B cell (primary cell): ENCODE results near the gene APBA2. TPM values are rescaled to one million over a fixed set of nuclear protein-coding genes. Genes with fewer than 3 reads are reported as not detected.

Source experiments
- ATAC-seq: fragments of 200-7000 bp; cut with Tn5 transposase; one replicate; pipeline ENCODE4 v1.10.0; 2021; ENCODE audit warnings: low read depth, mild to moderate bottlenecking, moderate number of reproducible peaks, moderate library complexity
- CTCF ChIA-PET: fragments of 350-600 bp; sonication (Branson Sonifier 250); formaldehyde crosslinking; loops from one replicate; lab custom pipeline; 2021; ENCODE audit warnings: antibody characterized with exemption, inconsistent platforms; lab: Charles Lee
- POLR2A ChIA-PET: fragments of 350-600 bp; sonication (Branson Sonifier 250); formaldehyde crosslinking; loops from one replicate; lab custom pipeline; 2021; ENCODE audit warnings: antibody characterized with exemption; lab: Charles Lee
- DNase-seq: peaks from one replicate; pipeline ENCODE4 v3.0.0; 2013
- H2AFZ ChIP-seq: 2 replicates; pipeline ENCODE4 v1.6.1; 2012; ENCODE audit warnings: mild to moderate bottlenecking, low read depth, low read length; ENCODE audit not compliant: insufficient read depth, poor library complexity, severe bottlenecking
- H3K27ac ChIP-seq, 2 donors: 1 replicate in 1 of 2; 2 replicates in 1 of 2; pipeline ENCODE4 v1.5.1; 2012 to 2013; ENCODE audit warnings: low read length in 2 of 2, mild to moderate bottlenecking in 2 of 2, moderate library complexity in 1 of 2
- H3K27me3 ChIP-seq, 4 experiments: fragments of 200-600 bp in 1 of 4; sonication (generic) in 1 of 4; replicated peaks in 1 of 4; 1 replicate in 2 of 4; 2 replicates in 2 of 4; pipeline versions ENCODE4 v1.6.1 to v1.7.0; 2013 to 2016; ENCODE audit warnings: low read length in 3 of 4, mild to moderate bottlenecking in 2 of 4, mixed read lengths in 1 of 4, moderate library complexity in 1 of 4; ENCODE audit not compliant: insufficient read depth in 4 of 4, control insufficient read depth in 3 of 4; ENCODE audit errors: control extremely low read depth in 1 of 4
- H3K36me3 ChIP-seq, 2 experiments: replicated peaks in 1 of 2; 1 replicate in 1 of 2; 2 replicates in 1 of 2; pipeline versions ENCODE4 v1.6.1 to v1.7.1; 2013; ENCODE audit warnings: low read length in 1 of 2; ENCODE audit not compliant: insufficient read depth in 2 of 2, control insufficient read depth in 1 of 2; ENCODE audit errors: control extremely low read depth in 1 of 2, extremely low read depth in 1 of 2
- H3K4me1 ChIP-seq, 2 donors: fragments of 200-600 bp in 1 of 2; sonication (generic) in 1 of 2; 1 replicate in 1 of 2; 2 replicates in 1 of 2; pipeline versions ENCODE4 v1.5.1 to v1.6.1; 2013 to 2017; ENCODE audit warnings: low read length in 2 of 2; ENCODE audit not compliant: control insufficient read depth in 2 of 2, insufficient read depth in 2 of 2
- H3K4me2 ChIP-seq: replicated peaks from 2 replicates; pipeline ENCODE3; 2012; ENCODE audit warnings: mild to moderate bottlenecking, low read depth, low read length; ENCODE audit not compliant: poor library complexity, severe bottlenecking
- H3K4me3 ChIP-seq, 5 experiments: fragments of 200-600 bp in 1 of 5; sonication (generic) in 1 of 5; 1 replicate in 3 of 5; 2 replicates in 2 of 5; pipeline versions ENCODE4 v1.5.1 to v1.7.0; 2011 to 2016; ENCODE audit warnings: low read length in 4 of 5, mild to moderate bottlenecking in 4 of 5, low read depth in 2 of 5, control low read depth in 1 of 5, moderate library complexity in 1 of 5; ENCODE audit not compliant: insufficient read depth in 1 of 5; ENCODE audit errors: control extremely low read depth in 1 of 5, extremely low read depth in 1 of 5
- H3K79me2 ChIP-seq: fragments of 200-600 bp; sonication (generic); one replicate; pipeline ENCODE4 v1.6.0; 2016; ENCODE audit warnings: low read length; ENCODE audit not compliant: control insufficient read depth, insufficient read depth
- H3K9ac ChIP-seq: fragments of 200-600 bp; sonication (generic); 2 replicates; pipeline ENCODE4 v1.6.1; 2017; ENCODE audit warnings: mild to moderate bottlenecking, low read length, moderate library complexity
- H3K9me3 ChIP-seq, 3 donors: one replicate each; pipeline versions ENCODE4 v1.6.1 to v1.7.1; 2013; ENCODE audit warnings: low read length in 2 of 3; ENCODE audit not compliant: control insufficient read depth in 2 of 3, insufficient read depth in 1 of 3; ENCODE audit errors: control extremely low read depth in 1 of 3
- H4K20me1 ChIP-seq: 2 replicates; pipeline ENCODE4 v1.6.0; 2012; ENCODE audit warnings: mild to moderate bottlenecking, low read length; ENCODE audit not compliant: insufficient read depth, control insufficient read depth, poor library complexity, severe bottlenecking
- H3K27ac Mint-ChIP-seq: one replicate; pipeline ENCODE4 v1.8.0; 2021; ENCODE audit warnings: mixed read lengths
- H3K27me3 Mint-ChIP-seq: one replicate; pipeline ENCODE4 v1.8.0; 2021; ENCODE audit warnings: mixed read lengths
- H3K4me1 Mint-ChIP-seq: one replicate; pipeline ENCODE4 v1.8.0; 2021; ENCODE audit warnings: mixed read lengths
- H3K4me3 Mint-ChIP-seq: one replicate; pipeline ENCODE4 v1.8.0; 2021; ENCODE audit warnings: mixed read lengths
- H3K9me3 Mint-ChIP-seq: one replicate; pipeline ENCODE4 v1.8.0; 2022; ENCODE audit warnings: mixed read lengths; ENCODE audit not compliant: insufficient read depth
- CTCF ChIP-seq: fragments of 200-600 bp; IDR thresholded peaks from one replicate; pipeline ENCODE4 v1.8.0; 2022; ENCODE audit warnings: antibody characterized with exemption, mild to moderate bottlenecking
- EZH2 ChIP-seq: IDR thresholded peaks from 2 replicates; pipeline ENCODE4 v1.6.1; 2012; ENCODE audit warnings: borderline replicate concordance, low read depth, mild to moderate bottlenecking, moderate library complexity, low read length; ENCODE audit not compliant: insufficient read depth, poor library complexity, severe bottlenecking
- WGBS: methylation state at CpG from one replicate; pipeline ENCODE4 v1.1.5; 2013; ENCODE audit warnings: missing lambda C conversion rate; ENCODE audit not compliant: insufficient coverage; 5-methylcytosine and 5-hydroxymethylcytosine counted together
- intact Hi-C: fragments of 100-400 bp; cut with micrococcal nuclease; formaldehyde crosslinking; loops from one replicate; pipeline ENCODE4 v1.10.0; 2022
- polyA plus RNA-seq: library from polyadenylated mRNA; depleted of rRNA; stranded (reverse); fragments of >200 nt; gene quantifications from 2 replicates; pipeline ENCODE4 v1.2.3, GENCODE V29; 2012
- total RNA-seq, 2 donors: library from RNA; stranded (reverse); fragments of 120-200 nt in 1 of 2; gene quantifications; 1 replicate in 1 of 2; 2 replicates in 1 of 2; pipeline versions ENCODE4 v1.2.3 to v1.2.4, GENCODE V29; 2013 to 2022

Gene APBA2
- total and polyA plus RNA-seq, 2 donors (not counting 1 experiment from before 2014, with no cell fraction given), result 0.19 TPM; not detected in 1

- H3K27me3 Mint-ChIP-seq, result peaks cover 22% of the 10 kb centered on the region
- Histone ChIP-seq H3K9ac (no peak overlapping the region), H2AFZ (no peak overlapping the region), H3K9me3 (no peaks in the 10 kb centered on the region), H3K36me3 (no peaks in the 10 kb centered on the region), H3K27me3 (peaks cover 0 to 8% (median 0%) of the 10 kb centered on the region in 4 experiments), H3K4me2 (no peak overlapping the region), H4K20me1 (no peaks in the 10 kb centered on the region), H3K79me2 (no peaks in the 10 kb centered on the region), H3K27ac (no peak overlapping the region), H3K4me1 (peaks cover 0 to 4% of the 10 kb centered on the region in 2 donors), H3K4me3 (no peak overlapping the region)
- POLR2A ChIA-PET, result no interaction called here
- peaks cover 2% of the 10 kb centered on the region for H3K4me1 Mint-ChIP-seq
- 96% methylated on average over 29 of the region's 31 CpGs for WGBS
- no peak for TF ChIP-seq CTCF
- TF ChIP-seq EZH2, result no peak
- no peak overlapping the region for H3K4me3 Mint-ChIP-seq
- ATAC-seq, result no peak
- DNase-seq, result no peak
- intact Hi-C loops, result no loop called here
- H3K9me3 Mint-ChIP-seq, result no peaks in the 10 kb centered on the region
- H3K27ac Mint-ChIP-seq, result no peak overlapping the region
- CTCF ChIA-PET, result no interaction called here
These were observed 250.2 kb downstream of the APBA2 start for GRCh38 chr15:29135702-29136646.

GRCh38 chr15:29138260-29138659 lies 252.5 kb downstream of the APBA2 start:
- H3K4me2 ChIP-seq, result no peak overlapping the region
- Mint-ChIP-seq H3K27ac (no peak overlapping the region), H3K4me3 (no peak overlapping the region), H3K4me1 (peaks cover 2% of the 10 kb centered on the region), H3K27me3 (peaks cover 35% of the 10 kb centered on the region), H3K9me3 (no peaks in the 10 kb centered on the region)
- H2AFZ ChIP-seq, result no peak overlapping the region
- intact Hi-C loops, result no loop called here
- H3K79me2 ChIP-seq, result no peaks in the 10 kb centered on the region
- ATAC-seq (no peak), DNase-seq (no peak)
- POLR2A ChIA-PET, result no interaction called here
- TF ChIP-seq EZH2 (no peak), CTCF (no peak)
- no peaks in the 10 kb centered on the region for H3K36me3 ChIP-seq
- CTCF ChIA-PET, result no interaction called here
- no peak overlapping the region for H3K27ac ChIP-seq
- peaks cover 0 to 10% (median 0%) of the 10 kb centered on the region in 4 experiments for H3K27me3 ChIP-seq
- H3K4me3 ChIP-seq, result no peak overlapping the region
- 98% methylated on average over 6 of the region's 6 CpGs for WGBS
- H3K4me1 ChIP-seq, result peaks cover 0 to 4% of the 10 kb centered on the region in 2 donors
- H4K20me1 ChIP-seq, result no peaks in the 10 kb centered on the region
- no peaks in the 10 kb centered on the region for H3K9me3 ChIP-seq
- no peak overlapping the region for H3K9ac ChIP-seq
